GM18907 (cell line): ENCODE measurements around the gene MAPK12.

Experiments used
- ATAC-seq: cut with Tn5 transposase; IDR thresholded peaks from one replicate; pipeline ENCODE4 v1.9.1; 2021; ENCODE audit warnings: mild to moderate bottlenecking, moderate library complexity; ENCODE audit not compliant: unreplicated experiment

MAPK12 gene

DNA sequence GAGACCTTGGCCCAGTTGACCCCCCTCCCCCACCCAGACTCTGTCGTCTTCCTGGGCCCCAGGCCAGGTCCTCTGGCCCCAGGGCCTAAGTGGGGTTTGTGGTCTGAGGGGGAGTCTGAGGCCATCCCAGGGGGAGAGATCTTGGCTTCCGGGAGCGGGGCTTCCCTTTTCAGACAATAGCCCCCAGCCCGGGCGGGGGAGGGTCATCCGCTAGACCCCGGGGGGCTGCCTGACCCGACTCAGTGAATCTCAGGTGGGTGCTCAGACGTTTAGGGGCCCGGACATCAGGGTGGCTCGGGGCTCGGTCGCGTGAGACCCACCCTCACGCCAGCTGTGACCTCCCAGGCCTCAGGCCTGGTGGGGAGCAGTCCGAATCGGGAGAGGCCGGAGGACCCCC, 8.1 kb upstream of the MAPK12 start:
- no peak for ATAC-seq

GRCh38 chr22:50268655-50269113, 7.2 kb upstream of the MAPK12 start:
- ATAC-seq: no peak

GRCh38 chr22:50267591-50268390, 6.3 kb upstream of the MAPK12 start:
- ATAC-seq: no peak

- no peak for ATAC-seq
Measured at GRCh38 chr22:50266994-50267393, 5.5 kb upstream of the MAPK12 start.

DNA sequence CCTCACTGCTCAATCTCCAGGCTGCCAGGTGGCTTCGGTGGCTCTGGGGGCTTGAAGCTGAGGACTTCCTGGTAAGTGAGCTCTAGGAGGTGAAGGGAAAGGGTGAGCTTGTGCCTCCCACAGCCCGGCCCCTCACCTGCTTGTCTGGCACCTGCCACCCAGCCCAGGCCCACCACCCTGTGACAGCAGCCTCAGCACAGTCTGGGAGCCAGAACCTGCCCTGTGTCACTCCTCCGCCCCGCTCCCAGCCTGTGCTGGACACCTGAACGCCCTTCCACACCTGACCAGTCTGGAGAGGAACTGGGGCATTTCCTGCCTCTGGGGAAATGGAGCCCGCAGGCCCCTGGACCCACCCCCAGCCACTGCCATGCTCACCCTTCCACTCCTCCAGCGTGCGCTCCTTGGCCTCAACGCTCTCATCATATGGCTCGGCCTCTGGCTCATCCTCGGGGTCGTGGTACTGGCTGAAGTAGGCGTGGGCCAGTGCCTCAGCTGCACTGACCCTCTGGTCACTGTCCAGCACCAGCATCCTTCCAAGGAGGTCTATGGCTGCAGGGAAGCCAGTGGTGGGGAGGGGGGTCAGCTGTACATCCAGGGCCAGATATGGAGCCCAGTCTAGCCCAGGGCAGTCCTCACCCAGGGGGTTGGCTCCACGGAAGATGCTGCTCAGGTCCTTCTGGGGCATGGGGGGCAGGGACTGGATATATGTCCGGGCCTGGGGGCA, 3.6 kb upstream of the MAPK12 start:
- no peak for ATAC-seq

DNA sequence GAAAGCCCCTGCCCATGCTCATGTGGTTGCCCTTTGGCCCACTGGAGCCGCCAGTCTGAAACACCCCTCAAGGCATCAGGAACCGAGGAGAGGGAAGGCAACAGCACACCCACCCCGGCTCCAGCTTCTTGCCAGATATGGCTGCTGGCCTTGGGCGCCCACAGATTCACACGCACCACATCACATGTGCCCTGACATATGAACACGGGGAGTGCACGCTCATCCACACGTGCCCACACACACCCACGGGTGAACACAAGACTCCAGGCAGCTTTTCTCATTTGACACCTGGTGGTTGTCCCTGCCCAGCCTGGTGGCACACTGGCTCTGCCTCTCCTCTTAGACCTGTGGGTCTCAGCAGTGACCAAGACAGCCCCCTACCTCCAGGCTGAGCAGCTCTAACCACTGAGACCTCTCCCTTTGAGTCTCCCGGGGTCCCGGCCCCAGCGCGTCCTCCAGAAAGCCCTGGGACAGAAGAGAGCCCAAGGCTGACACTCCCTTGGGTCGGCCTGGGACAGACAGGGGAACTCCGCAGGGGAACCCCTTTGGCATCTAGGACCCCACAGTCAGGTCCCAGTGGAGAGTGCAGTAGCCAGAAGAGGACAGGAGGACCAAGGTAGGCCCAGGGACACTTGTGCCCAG, 2.7 kb upstream of the MAPK12 start:
- no peak for ATAC-seq

GRCh38 chr22:50262973-50263617, 1.6 kb upstream of the MAPK12 start:
- ATAC-seq: no peak

DNA sequence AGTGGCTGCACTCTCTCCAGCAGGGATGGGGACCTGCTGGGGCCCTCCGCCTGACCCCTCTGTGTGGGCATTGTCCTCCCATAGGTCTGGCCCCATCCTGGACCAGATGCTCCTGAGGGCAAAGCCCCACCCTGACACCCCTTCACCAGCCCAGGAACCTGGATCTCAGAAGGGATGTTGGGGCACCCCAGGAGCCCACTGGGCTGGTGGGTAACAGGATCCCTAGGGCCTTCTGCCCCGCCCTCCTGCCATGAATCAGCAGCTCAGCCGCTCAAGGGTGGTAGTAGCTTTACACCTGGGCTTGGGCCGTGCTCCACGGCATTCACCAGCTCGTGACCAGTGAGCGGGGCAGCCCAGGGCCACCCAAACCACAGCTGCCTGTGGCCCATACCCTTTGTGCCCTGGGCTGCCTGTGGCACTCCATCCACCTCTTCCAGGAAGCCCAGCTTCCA, 1.0 kb upstream of the MAPK12 start:
- ATAC-seq: no peak

- no peak for ATAC-seq
Measured at GRCh38 chr22:50260801-50261614, 475 bp downstream of the MAPK12 start.

DNA sequence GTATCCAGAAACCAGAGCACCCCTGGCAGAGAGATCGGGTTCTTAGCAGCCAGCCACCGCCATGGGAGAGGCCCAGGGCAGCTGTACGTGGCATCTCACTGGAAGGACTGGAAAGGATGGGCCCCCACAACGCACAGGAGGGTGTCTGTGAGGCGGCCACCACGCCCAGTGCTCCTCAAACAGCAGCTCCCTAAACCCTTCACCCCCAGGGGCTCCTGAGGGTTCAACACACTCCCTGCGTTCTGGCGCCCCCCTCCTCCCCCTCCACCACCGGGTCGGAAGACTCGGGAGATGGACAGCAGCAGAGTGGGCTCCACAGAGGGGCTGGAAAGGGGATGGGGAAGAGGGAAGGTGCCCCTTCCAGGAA, 1.1 kb downstream of the MAPK12 start:
- no peak for ATAC-seq

DNA sequence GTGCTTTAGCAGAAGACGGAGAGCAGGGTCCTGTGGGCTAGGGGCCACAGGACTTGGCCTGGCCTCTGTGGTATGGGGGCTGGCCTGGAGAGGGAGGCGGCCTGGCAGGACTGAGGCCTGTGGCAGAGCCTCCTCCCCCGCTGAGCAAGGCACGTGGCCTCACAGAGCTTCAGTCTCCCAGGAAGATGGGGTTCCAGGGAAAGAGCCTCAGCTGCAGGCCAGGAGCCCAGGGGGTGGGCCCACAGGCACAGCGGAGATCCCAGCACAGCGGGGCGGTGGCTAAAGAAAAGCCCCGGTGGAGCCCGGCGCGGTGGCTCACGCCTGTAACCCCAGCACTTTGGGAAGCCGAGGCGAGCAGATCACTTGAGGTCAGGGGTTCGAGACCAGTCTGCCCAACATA, 2.2 kb downstream of the MAPK12 start:
- ATAC-seq: no peak

- no peak for ATAC-seq
Measured at GRCh38 chr22:50258361-50259292, 2.9 kb downstream of the MAPK12 start.

DNA sequence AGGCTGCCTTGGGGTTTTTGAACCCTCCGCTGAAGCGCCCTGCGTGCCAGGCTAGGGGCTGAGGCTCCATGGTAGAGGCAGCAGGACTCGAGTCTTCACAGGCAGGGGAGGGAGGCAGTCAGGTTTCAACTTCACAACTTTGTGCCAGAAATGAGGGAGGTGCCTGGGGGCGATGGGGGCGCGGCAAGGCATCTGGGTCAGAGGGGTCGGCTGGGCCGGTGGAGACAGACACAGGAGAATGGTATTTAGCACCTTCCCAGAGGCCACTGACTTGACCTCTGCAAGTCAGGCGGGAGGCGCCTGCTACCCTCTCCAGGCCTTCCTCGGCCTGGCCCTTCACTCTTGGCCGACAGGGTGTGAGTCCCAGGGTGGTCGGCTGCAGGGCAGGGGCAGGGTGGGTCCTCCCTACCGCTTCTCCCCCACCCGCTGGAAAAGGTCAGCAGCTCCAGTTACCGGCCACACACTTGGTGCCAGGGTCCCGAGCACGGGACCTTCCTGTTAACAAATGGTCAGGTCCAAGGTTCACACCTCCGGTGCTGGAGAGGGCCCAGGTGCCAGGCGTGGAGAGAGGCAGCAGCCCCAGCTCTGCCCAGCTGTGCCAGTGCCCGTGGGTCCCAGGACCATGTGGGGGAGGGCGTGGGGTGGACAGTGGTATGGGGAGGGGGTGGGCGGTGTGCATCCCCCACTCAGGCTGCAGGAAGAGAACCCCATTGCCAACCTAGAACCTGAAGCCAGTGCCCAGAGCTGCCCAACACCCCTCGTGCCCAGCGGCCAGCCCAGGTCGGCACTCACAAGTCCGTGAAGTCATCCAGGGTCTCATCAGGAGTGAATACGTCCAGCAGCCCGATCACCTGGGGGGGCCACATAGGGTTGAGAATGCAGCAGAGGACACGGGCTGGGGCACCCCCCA, 3.8 kb downstream of the MAPK12 start:
- no peak for ATAC-seq

DNA sequence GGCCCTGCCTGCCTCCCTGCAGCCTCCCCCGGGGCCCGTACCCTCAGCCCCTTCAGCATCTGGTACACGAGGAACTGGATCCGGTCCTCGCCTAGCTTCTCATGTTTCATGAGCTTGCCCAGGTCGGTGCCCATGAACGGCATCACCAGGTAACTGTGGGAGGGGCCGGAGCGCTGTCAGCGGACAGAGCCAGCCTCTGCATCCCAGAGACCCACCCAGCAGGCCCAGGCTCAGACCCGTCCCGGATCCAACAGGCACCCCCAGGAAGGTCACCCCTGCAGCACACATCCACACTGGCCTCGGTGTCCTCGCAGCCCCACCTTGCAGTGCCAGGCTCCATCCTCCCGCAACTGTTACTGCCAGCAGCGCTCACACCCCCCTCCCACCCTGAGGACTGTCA, 4.4 kb downstream of the MAPK12 start:
- ATAC-seq: no peak

- no peak for ATAC-seq
Measured at GRCh38 chr22:50256258-50256862, 5.1 kb downstream of the MAPK12 start.

DNA sequence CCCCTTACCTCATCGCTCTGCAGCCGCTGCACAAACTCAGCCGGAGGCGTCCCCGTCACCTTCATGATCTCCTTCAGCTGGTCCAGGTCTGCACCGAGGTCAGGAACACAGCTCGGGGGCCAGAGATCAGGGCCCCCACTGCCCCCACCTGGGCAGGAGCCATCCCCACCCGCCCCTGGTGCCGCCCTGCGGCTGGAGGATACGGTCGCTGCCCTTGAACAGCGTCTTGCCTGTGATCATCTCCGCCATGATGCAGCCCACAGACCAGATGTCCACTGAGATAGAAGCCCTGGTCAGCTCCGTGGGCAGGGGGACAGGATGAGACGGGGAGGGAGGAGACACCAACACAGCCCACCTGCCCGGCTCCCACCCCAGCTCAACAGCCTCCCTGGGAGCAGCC, 5.9 kb downstream of the MAPK12 start:
- ATAC-seq: no peak

DNA sequence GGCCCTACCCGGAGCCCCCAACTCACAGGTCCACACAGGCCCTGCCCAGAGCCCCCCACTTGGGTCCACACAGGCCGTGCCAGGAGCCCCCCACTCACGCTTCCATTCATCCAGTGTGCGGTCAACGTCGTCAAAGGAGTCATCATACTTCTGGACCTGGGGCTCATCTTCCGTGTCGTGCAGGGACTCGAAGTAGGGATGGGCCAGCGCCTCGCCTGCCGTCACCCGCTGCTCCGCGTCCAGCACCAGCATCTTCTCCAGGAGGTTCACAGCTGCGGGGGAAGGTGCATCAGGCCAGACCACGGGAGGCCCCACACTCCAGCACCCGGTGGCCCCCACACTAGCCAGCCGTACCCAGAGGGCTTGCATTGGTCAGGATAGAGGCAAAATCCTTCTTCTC, 6.4 kb downstream of the MAPK12 start:
- no peak for ATAC-seq

DNA sequence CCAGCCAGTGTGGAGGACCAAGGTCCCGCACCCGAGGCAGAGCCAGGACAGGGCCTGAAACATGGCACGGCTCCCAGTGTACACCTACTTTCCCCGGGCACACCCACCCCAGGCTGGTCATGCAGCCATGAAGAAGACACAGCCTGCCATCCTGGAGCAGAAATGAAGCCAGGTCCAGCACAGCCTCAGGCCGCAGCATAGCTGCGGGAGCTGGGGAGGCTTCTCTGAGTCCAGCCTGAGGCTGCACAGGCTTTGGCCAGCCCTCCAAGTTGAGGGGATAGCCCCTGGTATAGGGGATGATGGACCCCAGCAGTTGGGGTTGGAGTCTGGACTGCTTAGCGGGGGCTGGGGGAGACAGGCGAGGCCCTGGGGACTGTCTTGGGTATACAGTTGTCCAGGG, 7.5 kb downstream of the MAPK12 start:
- ATAC-seq: no peak
